Thymus (tissue), 11 donors: ENCODE measurements around the gene SPIB. TPM values are rescaled to one million over a fixed set of nuclear protein-coding genes. Genes with fewer than 3 reads are reported as not detected.

ENCODE experiments used
- DNase-seq, 9 donors: peaks; one replicate each; pipeline ENCODE4 v3.0.0-alpha.2; 2013; ENCODE audit warnings: low spot score in 9 of 9, low read depth in 6 of 9, missing footprints in 1 of 9
- H3K27ac ChIP-seq, 2 donors: one replicate each; pipeline ENCODE4 v1.5.1; 2013; ENCODE audit warnings: control low read depth in 1 of 2, low read depth in 1 of 2, low read length in 1 of 2, mild to moderate bottlenecking in 1 of 2, moderate library complexity in 1 of 2
- H3K27me3 ChIP-seq, 2 donors: one replicate each; pipeline ENCODE4 v1.5.1; 2013; ENCODE audit warnings: low read length in 1 of 2; ENCODE audit not compliant: control insufficient read depth in 2 of 2, insufficient read depth in 1 of 2
- H3K36me3 ChIP-seq, 2 donors: one replicate each; pipeline ENCODE4 v1.5.1; 2013; ENCODE audit warnings: low read length in 1 of 2, mild to moderate bottlenecking in 1 of 2, moderate library complexity in 1 of 2; ENCODE audit not compliant: control insufficient read depth in 2 of 2, insufficient read depth in 2 of 2
- H3K4me1 ChIP-seq, 2 donors: one replicate each; pipeline ENCODE4 v1.5.1; 2013; ENCODE audit warnings: low read length in 2 of 2; ENCODE audit not compliant: control insufficient read depth in 2 of 2, insufficient read depth in 2 of 2
- H3K4me3 ChIP-seq, 2 donors: one replicate each; pipeline ENCODE4 v1.5.1; 2013; ENCODE audit warnings: low read length in 2 of 2, control low read depth in 1 of 2, mild to moderate bottlenecking in 1 of 2
- H3K9me3 ChIP-seq, 2 donors: one replicate each; pipeline ENCODE4 v1.5.1; 2013; ENCODE audit warnings: low read length in 1 of 2, mild to moderate bottlenecking in 1 of 2; ENCODE audit not compliant: control insufficient read depth in 2 of 2, insufficient read depth in 1 of 2
- WGBS: extraction: QIAGEN DNeasy Blood & Tissue Kit; methylation state at CpG from one replicate; pipeline ENCODE4 v1.1.7; 2013; 5-methylcytosine and 5-hydroxymethylcytosine counted together
- polyA plus RNA-seq: library from polyadenylated mRNA; stranded (reverse); fragments of 200-250 nt; gene quantifications from one replicate; pipeline ENCODE4 v1.2.3, GENCODE V29; 2013
- total RNA-seq: library from RNA; stranded (reverse); fragments of 120-200 nt; gene quantifications from one replicate; pipeline ENCODE4 v1.2.4, GENCODE V29; 2013
- donor health status: healthy.

SPIB gene
- total and polyA plus RNA-seq, 2 donors, result 8.1 to 14.8 TPM

DNA sequence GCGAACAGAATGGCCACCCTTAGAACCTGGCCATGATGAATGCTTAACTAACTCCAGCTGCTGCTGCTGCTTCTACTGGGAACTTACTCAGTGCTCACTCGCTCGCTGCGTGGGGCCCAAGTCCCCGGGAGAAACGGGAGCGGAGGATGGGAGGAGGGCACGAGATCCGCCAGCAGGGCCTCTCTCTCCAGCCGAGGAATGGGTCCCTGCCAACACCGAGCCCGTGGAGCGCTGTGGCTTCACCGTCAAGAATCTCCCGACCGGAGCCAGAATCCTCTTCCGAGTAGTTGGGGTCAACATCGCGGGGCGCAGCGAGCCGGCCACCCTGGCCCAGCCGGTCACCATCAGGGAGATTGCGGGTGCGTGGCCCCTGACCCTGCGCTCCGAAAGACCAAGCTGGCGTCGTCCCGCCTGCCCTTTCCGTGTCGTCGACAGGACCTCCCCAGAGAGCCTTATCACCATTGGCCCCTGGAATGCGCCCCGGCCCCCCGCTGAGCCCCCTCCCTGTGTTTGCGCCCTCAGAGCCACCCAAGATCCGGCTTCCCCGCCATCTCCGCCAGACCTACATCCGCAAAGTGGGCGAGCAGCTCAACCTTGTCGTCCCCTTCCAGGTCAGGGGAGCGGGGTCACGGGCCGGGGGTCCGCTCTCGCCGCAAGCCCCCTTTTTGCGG is 39.8 kb downstream of the SPIB start:
- no peak overlapping the region for H3K27ac ChIP-seq
- H3K4me1 ChIP-seq, result no peaks in the 10 kb centered on the region
- H3K4me3 ChIP-seq, result no peak overlapping the region
- H3K9me3 ChIP-seq, result peaks cover 0 to 2% of the 10 kb centered on the region in 2 donors
- 40% methylated on average over 50 of the region's 50 CpGs for WGBS
- H3K27me3 ChIP-seq, result peaks cover 11 to 27% of the 10 kb centered on the region in 2 donors
- no peaks in the 10 kb centered on the region for H3K36me3 ChIP-seq
- DNase-seq, result no peak

DNA sequence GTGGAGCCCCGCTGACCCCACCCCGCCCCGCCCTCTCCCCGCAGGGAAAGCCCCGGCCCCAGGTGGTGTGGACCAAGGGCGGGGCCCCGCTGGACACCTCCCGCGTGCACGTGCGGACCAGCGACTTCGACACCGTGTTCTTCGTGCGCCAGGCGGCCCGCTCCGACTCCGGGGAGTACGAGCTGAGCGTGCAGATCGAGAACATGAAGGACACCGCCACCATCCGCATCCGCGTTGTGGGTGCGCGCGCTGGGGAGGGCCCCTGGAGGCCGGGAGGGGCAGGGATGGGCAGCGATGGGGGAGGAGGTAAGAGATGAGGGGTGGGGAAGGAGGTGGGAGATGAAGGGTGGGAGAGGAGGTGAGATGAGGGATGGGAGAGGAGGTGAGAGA is 40.3 kb downstream of the SPIB start:
- Histone ChIP-seq H3K4me3 (no peak overlapping the region), H3K36me3 (no peaks in the 10 kb centered on the region), H3K4me1 (no peaks in the 10 kb centered on the region), H3K27me3 (peaks cover 11 to 27% of the 10 kb centered on the region in 2 donors), H3K27ac (no peak overlapping the region), H3K9me3 (peaks cover 0 to 2% of the 10 kb centered on the region in 2 donors)
- WGBS, result 67% methylated on average over 32 of the region's 32 CpGs
- no peak for DNase-seq

DNA sequence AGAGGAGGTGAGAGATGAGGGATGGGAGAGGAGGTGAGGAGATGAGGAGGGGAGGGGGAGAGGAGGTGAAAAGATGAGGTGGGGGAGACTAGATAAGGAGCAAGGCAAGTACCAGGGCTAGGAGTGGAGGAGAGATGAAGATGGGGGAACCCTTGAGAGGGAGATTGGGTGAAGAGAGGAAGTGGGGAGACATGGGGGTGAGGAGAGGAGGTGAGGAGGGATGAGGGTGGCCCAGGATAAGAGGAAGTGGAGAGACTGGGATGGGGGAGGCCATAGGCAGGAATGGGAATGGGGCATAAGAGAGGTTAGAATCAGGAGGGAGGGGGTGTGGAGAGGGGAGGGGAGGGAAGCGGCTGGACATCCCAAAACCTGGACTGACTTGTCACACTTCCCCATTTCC is 40.9 kb downstream of the SPIB start:
- H3K36me3 ChIP-seq, result no peaks in the 10 kb centered on the region
- WGBS, result 32% methylated on average over 1 of the region's 1 CpG
- H3K27me3 ChIP-seq, result peaks cover 11 to 27% of the 10 kb centered on the region in 2 donors
- DNase-seq, result no peak
- H3K4me3 ChIP-seq, result no peak overlapping the region
- H3K9me3 ChIP-seq, result peaks cover 0 to 2% of the 10 kb centered on the region in 2 donors
- no peaks in the 10 kb centered on the region for H3K4me1 ChIP-seq
- no peak overlapping the region for H3K27ac ChIP-seq

DNA sequence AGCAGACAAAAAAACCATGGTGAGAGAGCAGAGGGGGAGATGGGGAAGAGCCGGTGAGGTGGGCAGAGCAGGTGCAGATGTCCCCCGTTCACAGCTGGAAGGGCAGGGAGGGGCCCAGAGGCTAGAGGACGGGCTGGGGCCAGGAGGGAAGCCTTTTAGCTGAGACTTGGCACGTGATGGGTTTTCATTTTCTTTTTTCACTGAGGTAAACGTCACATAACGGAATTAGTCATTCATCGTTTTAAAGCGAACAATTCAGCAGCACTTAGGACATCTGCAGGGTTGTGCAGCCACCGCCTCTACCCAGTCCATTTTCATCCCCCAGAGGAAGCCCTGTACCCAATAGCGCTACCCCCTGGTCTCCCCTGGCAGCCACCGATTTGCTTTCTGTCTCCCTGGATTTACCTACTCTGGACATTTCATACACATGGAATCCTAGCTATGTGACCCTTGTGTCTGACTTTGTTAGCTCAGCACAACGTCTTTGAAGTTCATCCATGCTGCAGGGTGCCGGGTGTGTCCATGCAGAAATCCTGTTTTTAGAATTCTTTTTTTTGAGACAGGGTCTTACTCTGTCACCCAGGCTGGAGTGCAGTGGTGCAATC is 41.5 kb downstream of the SPIB start:
- H3K27me3 ChIP-seq, result peaks cover 11 to 27% of the 10 kb centered on the region in 2 donors
- no peak for DNase-seq
- H3K27ac ChIP-seq, result no peak overlapping the region
- peaks cover 0 to 2% of the 10 kb centered on the region in 2 donors for H3K9me3 ChIP-seq
- no peaks in the 10 kb centered on the region for H3K36me3 ChIP-seq
- 50% methylated on average over 13 of the region's 13 CpGs for WGBS
- no peaks in the 10 kb centered on the region for H3K4me1 ChIP-seq
- no peak overlapping the region for H3K4me3 ChIP-seq

DNA sequence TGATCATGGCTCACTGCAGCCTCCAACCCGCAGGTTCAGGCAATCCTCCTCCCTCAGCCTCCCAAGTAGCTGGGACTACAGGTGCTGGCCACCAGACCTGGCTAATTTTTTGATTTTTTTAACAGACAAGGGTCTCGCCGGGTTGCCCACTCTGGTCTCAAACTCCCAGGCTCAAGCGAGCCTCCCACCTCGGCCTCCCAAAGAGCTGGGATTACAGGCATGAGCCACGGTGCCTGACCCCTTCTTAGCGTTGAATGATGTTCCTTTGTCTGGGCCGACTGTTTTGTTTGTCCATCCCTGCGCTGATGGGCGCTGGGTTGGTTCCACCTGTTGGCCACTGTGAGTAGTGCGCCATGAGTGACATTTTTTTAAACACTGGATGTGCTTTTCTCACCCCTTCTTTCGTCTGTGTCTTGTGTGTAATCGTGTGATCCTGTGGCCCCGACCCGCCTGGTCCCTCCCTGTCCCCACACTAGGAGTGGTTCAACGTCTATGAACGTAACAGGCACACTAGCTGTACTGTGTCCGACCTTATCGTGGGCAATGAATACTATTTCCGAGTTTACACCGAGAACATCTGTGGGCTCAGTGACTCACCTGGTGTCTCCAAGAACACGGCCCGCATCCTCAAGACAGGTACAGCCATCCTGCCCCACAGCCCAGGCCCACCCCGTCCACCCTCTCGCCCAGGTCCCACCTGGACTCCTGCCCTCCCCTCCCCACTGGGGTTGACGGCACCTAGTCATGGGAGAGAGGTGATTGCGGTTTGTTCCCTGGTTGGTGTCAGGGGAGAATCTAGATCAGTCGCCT is 42.5 kb downstream of the SPIB start:
- peaks cover 0 to 2% of the 10 kb centered on the region in 2 donors for H3K9me3 ChIP-seq
- no peaks in the 10 kb centered on the region for H3K4me1 ChIP-seq
- WGBS, result 41% methylated on average over 28 of the region's 28 CpGs
- H3K27me3 ChIP-seq, result peaks cover 11 to 27% of the 10 kb centered on the region in 2 donors
- H3K27ac ChIP-seq, result no peak overlapping the region
- DNase-seq, result peak in 7 of 9 donors; percentile 15 to 56 (median 31)
- H3K36me3 ChIP-seq, result no peaks in the 10 kb centered on the region
- H3K4me3 ChIP-seq, result no peak overlapping the region

DNA sequence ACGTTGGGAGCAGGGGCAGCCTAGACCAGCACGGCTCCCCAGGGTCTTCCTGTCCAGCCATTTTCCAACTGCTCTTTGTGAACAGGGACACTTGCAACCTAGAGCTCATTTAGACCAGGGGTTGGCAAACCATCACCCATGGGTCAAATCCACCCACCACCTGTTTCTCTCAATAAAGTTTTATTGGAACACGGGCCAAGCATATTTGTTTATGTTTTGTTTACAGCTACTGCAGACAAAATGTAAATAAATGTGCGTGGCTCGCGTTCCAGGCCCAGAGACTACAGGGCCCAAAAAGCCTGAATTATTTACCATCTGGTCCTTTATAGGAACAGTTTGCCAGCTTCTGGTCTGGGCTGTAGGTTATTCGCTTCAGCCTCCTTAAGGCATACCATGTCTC is 44.2 kb downstream of the SPIB start:
- no peak for DNase-seq
- Histone ChIP-seq H3K27ac (no peak overlapping the region), H3K4me1 (no peaks in the 10 kb centered on the region), H3K9me3 (peaks cover 0 to 2% of the 10 kb centered on the region in 2 donors), H3K36me3 (no peaks in the 10 kb centered on the region), H3K27me3 (peaks cover 11 to 25% of the 10 kb centered on the region in 2 donors), H3K4me3 (no peak overlapping the region)
- 85% methylated on average over 7 of the region's 7 CpGs for WGBS

DNA sequence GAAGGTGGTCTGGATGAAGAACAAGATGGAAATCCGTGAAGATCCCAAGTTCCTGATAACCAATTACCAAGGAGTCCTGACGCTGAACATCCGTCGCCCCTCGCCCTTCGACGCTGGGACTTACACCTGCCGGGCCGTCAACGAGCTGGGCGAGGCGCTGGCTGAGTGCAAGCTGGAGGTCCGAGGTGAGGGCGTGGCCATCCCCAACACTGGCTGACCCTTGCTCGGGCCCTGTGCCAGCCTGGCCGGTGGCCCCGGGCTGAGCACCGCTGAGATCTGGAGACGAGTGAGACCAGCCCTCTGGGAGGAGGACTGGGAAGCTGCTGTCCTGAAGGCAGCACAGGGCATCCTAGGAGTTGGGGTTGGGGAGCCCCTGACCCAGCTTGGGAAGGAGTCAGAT is 45.6 kb downstream of the SPIB start:
- Histone ChIP-seq H3K4me3 (no peak overlapping the region), H3K27me3 (peaks cover 3 to 13% of the 10 kb centered on the region in 2 donors), H3K4me1 (no peaks in the 10 kb centered on the region), H3K36me3 (no peaks in the 10 kb centered on the region), H3K27ac (no peak overlapping the region), H3K9me3 (no peaks in the 10 kb centered on the region)
- no peak for DNase-seq
- WGBS, result 90% methylated on average over 19 of the region's 19 CpGs

DNA sequence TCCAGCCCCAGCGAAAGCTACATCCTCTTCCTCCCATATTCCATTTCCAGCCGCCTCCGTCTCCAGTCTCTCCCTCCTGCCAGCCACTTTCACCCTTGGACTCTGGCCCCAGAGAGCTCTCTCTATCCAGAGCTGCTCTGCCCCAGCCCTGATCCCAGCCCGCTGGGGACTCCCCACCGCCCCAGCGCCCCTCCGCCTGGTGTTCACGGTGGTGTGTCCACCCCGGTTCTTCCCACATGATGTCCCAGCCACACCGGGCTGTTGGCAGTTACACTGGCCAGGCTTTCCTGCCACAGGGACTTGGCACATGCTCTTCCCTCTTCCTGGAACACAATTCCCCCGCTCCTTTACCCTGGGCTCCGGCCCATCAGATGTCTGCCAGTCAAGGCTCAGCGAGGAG is 46.3 kb downstream of the SPIB start:
- H3K4me3 ChIP-seq, result no peak overlapping the region
- peaks cover under 1 to 11% of the 10 kb centered on the region in 2 donors for H3K27me3 ChIP-seq
- WGBS, result 94% methylated on average over 13 of the region's 13 CpGs
- no peak overlapping the region for H3K27ac ChIP-seq
- no peaks in the 10 kb centered on the region for H3K9me3 ChIP-seq
- no peak for DNase-seq
- no peaks in the 10 kb centered on the region for H3K4me1 ChIP-seq
- no peaks in the 10 kb centered on the region for H3K36me3 ChIP-seq
